ENCODE results near the gene LRRC8B.

Gene LRRC8B

GRCh38 chr1:89615676-89616598 lies 91.3 kb downstream of the LRRC8B start:
- TF ChIP-seq EZH2phosphoT487 (conservative IDR thresholded peaks at IDR 0.05; ENCODE audit: low read length): no peak
- peak; percentile 50 for TF ChIP-seq CTCF (IDR thresholded peaks at IDR 0.05; ENCODE audit: insufficient read depth, low read length, poor library complexity, severe bottlenecking)
- Histone ChIP-seq H3K36me3 (ENCODE audit: low read length) (no peaks in the 10 kb centered on the region), H3K27ac (ENCODE audit: low read depth, low read length) (no peak overlapping the region), H4K20me1 (ENCODE audit: low read depth, low read length) (no peaks in the 10 kb centered on the region), H3K4me2 (ENCODE audit: low read depth, low read length, poor library complexity, severe bottlenecking) (no peak overlapping the region), H3K79me2 (ENCODE audit: insufficient read depth, low read length) (no peaks in the 10 kb centered on the region), H3K9me3 (ENCODE audit: insufficient read depth, low read length) (no peaks in the 10 kb centered on the region), H2AFZ (ENCODE audit: low read depth, low read length, severe bottlenecking) (no peak overlapping the region), H3K4me3 (ENCODE audit: insufficient read depth, low read length, poor library complexity, severe bottlenecking) (no peak overlapping the region), H3K27me3 (ENCODE audit: low read length) (no peaks in the 10 kb centered on the region), H3F3A (ENCODE audit: insufficient read depth) (no peaks in the 10 kb centered on the region), H3K9me2 (replicated peaks; ENCODE audit: insufficient read depth, low read length) (no peaks in the 10 kb centered on the region), H3K9ac (ENCODE audit: low read length) (no peak overlapping the region)

DNA sequence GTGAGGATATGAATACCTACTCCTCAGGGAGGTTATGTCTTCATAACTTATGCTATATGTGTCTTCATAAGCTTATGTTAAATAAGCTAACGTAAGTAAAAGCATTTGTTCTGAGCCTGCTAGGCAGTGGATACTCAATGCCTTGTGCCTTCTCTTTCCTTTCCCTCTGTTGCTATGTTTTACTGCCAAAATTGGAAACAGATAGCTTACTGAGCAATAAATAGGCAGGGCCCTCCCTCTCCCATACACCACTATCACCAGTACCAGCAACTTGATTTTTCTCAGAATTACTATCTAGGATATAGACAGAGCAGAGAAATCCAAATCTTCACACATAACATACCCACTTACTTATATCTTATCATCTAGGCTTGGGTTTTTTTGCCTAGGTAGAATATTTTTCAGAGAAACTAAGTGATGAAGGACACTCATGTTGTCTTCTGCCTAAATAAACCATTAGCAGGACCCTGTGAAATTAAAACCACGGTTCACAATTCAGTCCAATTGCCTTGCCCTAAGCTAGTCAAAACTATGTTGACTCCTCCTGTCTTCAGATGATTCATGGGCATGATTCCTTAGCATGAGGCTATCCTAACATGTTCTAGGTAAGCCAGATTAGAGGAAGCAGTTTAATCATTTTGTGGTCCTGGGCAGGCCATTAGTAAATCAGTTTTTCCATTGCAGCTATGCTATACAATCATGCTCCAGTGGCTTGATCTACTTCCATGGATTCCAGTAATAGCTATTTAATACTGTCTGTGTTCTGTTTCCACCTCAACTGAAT lies 92.4 kb downstream of the LRRC8B start:
- Histone ChIP-seq H3F3A (ENCODE audit: insufficient read depth) (no peaks in the 10 kb centered on the region), H3K4me3 (ENCODE audit: insufficient read depth, low read length, poor library complexity, severe bottlenecking) (no peak overlapping the region), H3K79me2 (ENCODE audit: insufficient read depth, low read length) (no peaks in the 10 kb centered on the region), H2AFZ (ENCODE audit: low read depth, low read length, severe bottlenecking) (no peak overlapping the region), H3K27ac (ENCODE audit: low read depth, low read length) (no peak overlapping the region), H3K9me3 (ENCODE audit: insufficient read depth, low read length) (no peaks in the 10 kb centered on the region), H3K9me2 (replicated peaks; ENCODE audit: insufficient read depth, low read length) (no peaks in the 10 kb centered on the region), H3K36me3 (ENCODE audit: low read length) (no peaks in the 10 kb centered on the region), H3K4me2 (ENCODE audit: low read depth, low read length, poor library complexity, severe bottlenecking) (no peak overlapping the region), H4K20me1 (ENCODE audit: low read depth, low read length) (no peaks in the 10 kb centered on the region), H3K27me3 (ENCODE audit: low read length) (no peaks in the 10 kb centered on the region), H3K9ac (ENCODE audit: low read length) (no peak overlapping the region)
- no peak for TF ChIP-seq CTCF (IDR thresholded peaks at IDR 0.05; ENCODE audit: insufficient read depth, low read length, poor library complexity, severe bottlenecking)
- TF ChIP-seq EZH2phosphoT487 (conservative IDR thresholded peaks at IDR 0.05; ENCODE audit: low read length): no peak

GRCh38 chr1:89620664-89621063 lies 96.0 kb downstream of the LRRC8B start:
- Histone ChIP-seq H3K79me2 (ENCODE audit: insufficient read depth, low read length) (no peaks in the 10 kb centered on the region), H3K9me2 (replicated peaks; ENCODE audit: insufficient read depth, low read length) (no peaks in the 10 kb centered on the region), H3K27me3 (ENCODE audit: low read length) (no peaks in the 10 kb centered on the region), H3K4me2 (ENCODE audit: low read depth, low read length, poor library complexity, severe bottlenecking) (no peak overlapping the region), H3F3A (ENCODE audit: insufficient read depth) (no peaks in the 10 kb centered on the region), H3K9ac (ENCODE audit: low read length) (no peak overlapping the region), H4K20me1 (ENCODE audit: low read depth, low read length) (no peaks in the 10 kb centered on the region), H3K4me3 (ENCODE audit: insufficient read depth, low read length, poor library complexity, severe bottlenecking) (no peak overlapping the region), H3K9me3 (ENCODE audit: insufficient read depth, low read length) (no peaks in the 10 kb centered on the region), H3K36me3 (ENCODE audit: low read length) (no peaks in the 10 kb centered on the region), H3K27ac (ENCODE audit: low read depth, low read length) (no peak overlapping the region), H2AFZ (ENCODE audit: low read depth, low read length, severe bottlenecking) (no peak overlapping the region)
- no peak for TF ChIP-seq EZH2phosphoT487 (conservative IDR thresholded peaks at IDR 0.05; ENCODE audit: low read length)
- no peak for TF ChIP-seq CTCF (IDR thresholded peaks at IDR 0.05; ENCODE audit: insufficient read depth, low read length, poor library complexity, severe bottlenecking)

Measured in SU-DHL-6 (cell line).